Tibial nerve (tissue), 4 donors: ENCODE data around the gene NSUN2. TPM values are rescaled to one million over a fixed set of nuclear protein-coding genes. Genes with fewer than 3 reads are reported as not detected.
A peak's percentile ranks its signal among the peaks of the same experiment; 100 is the strongest.

ENCODE experiments used
- DNase-seq, 2 donors: peaks; one replicate each; pipeline ENCODE4 v3.0.0-alpha.2; 2019; ENCODE audit warnings: low spot score in 2 of 2
- H3K27ac ChIP-seq, 4 donors: fragments of 200-600 bp; sonication (generic) in 3 of 4; one replicate each; pipeline ENCODE4 v1.5.1; 2017 to 2019; ENCODE audit warnings: mild to moderate bottlenecking in 1 of 4
- H3K27me3 ChIP-seq, 2 donors: fragments of 200-600 bp; sonication (generic) in 1 of 2; one replicate each; pipeline versions ENCODE4 v1.5.1 to v1.6.0; 2017 to 2019
- H3K36me3 ChIP-seq, 3 donors: fragments of 200-600 bp; sonication (generic); one replicate each; pipeline ENCODE4 v1.5.1; 2018 to 2019
- H3K4me1 ChIP-seq, 4 donors: fragments of 200-600 bp; sonication (generic) in 3 of 4; one replicate each; pipeline ENCODE4 v1.5.1; 2017 to 2019
- H3K4me3 ChIP-seq, 4 donors: fragments of 200-600 bp; sonication (generic) in 3 of 4; one replicate each; pipeline ENCODE4 v1.5.1; 2017 to 2019; ENCODE audit warnings: mild to moderate bottlenecking in 1 of 4, moderate library complexity in 1 of 4
- H3K9me3 ChIP-seq, 4 donors: fragments of 200-600 bp; sonication (generic) in 3 of 4; one replicate each; pipeline ENCODE4 v1.5.1; 2017 to 2019
- CTCF ChIP-seq, 5 experiments: fragments of 200-600 bp in 3 of 5; fragments of 450-650 bp in 2 of 5; sonication (generic) in 3 of 5; IDR thresholded peaks; one replicate each; pipeline ENCODE4 v1.5.1; 2016 to 2019; ENCODE audit warnings: antibody characterized with exemption in 5 of 5, mild to moderate bottlenecking in 3 of 5, moderate library complexity in 2 of 5
- EP300 ChIP-seq, 2 donors: sonication (generic); formaldehyde crosslinking; IDR thresholded peaks; one replicate each; pipeline ENCODE4 v1.6.1; 2017; ENCODE audit warnings: antibody characterized with exemption in 2 of 2, mild to moderate bottlenecking in 1 of 2
- POLR2A ChIP-seq, 2 donors: fragments of 450-650 bp; IDR thresholded peaks; one replicate each; pipeline ENCODE4 v1.6.1; 2017; ENCODE audit warnings: antibody characterized with exemption in 2 of 2, mild to moderate bottlenecking in 2 of 2, moderate library complexity in 2 of 2
- WGBS, 2 donors: methylation state at CpG; one replicate each; pipeline ENCODE4 v1.1.5; 2018; 5-methylcytosine and 5-hydroxymethylcytosine counted together
- total RNA-seq, 4 donors: library from RNA; depleted of rRNA; stranded (reverse); fragments of >200 nt; gene quantifications; one replicate each; pipeline ENCODE4 v1.1.0, GENCODE V29; 2016

Gene NSUN2
- total RNA-seq, 4 donors from 2014 or later, result 43.5 to 73.5 (median 58.5) TPM

GRCh38 chr5:6637590-6637989 lies 4.7 kb upstream of the NSUN2 start:
- H3K27me3 ChIP-seq, result no peaks in the 10 kb centered on the region
- H3K4me3 ChIP-seq, result no peak overlapping the region
- H3K36me3 ChIP-seq, result no peaks in the 10 kb centered on the region
- no peak for TF ChIP-seq CTCF (IDR thresholded peaks at IDR 0.05)
- no peak for TF ChIP-seq EP300 (IDR thresholded peaks at IDR 0.05)
- TF ChIP-seq POLR2A (IDR thresholded peaks at IDR 0.05), result no peak
- H3K9me3 ChIP-seq, result no peaks in the 10 kb centered on the region
- H3K27ac ChIP-seq, result no peak overlapping the region
- DNase-seq, result no peak
- WGBS, 2 donors, result 78 to 89% methylated on average over 5 to 6 of the region's 6 CpGs
- H3K4me1 ChIP-seq, result peaks cover 0 to 18% (median 5%) of the 10 kb centered on the region in 4 donors

- WGBS, 2 donors, result 69 to 87% methylated on average over 10 of the region's 10 CpGs
- Histone ChIP-seq H3K27ac (no peak overlapping the region), H3K27me3 (no peaks in the 10 kb centered on the region), H3K4me3 (no peak overlapping the region), H3K9me3 (no peaks in the 10 kb centered on the region), H3K36me3 (no peaks in the 10 kb centered on the region), H3K4me1 (peaks cover 0 to 22% (median 7%) of the 10 kb centered on the region in 4 donors)
- TF ChIP-seq CTCF (IDR thresholded peaks at IDR 0.05) (no peak), EP300 (IDR thresholded peaks at IDR 0.05) (no peak), POLR2A (IDR thresholded peaks at IDR 0.05) (no peak)
- no peak for DNase-seq
These were observed 4.2 kb upstream of the NSUN2 start for GRCh38 chr5:6637022-6637421.

GRCh38 chr5:6636293-6636692 lies 3.4 kb upstream of the NSUN2 start:
- no peak overlapping the region for H3K27ac ChIP-seq
- WGBS, 2 donors, result 74 to 87% methylated on average over 5 of the region's 5 CpGs

GRCh38 chr5:6634788-6635430 lies 2.1 kb upstream of the NSUN2 start:
- TF ChIP-seq EP300 (IDR thresholded peaks at IDR 0.05) (no peak), CTCF (IDR thresholded peaks at IDR 0.05) (no peak), POLR2A (IDR thresholded peaks at IDR 0.05) (no peak)
- Histone ChIP-seq H3K4me3 (no peak overlapping the region), H3K27ac (no peak overlapping the region), H3K36me3 (peaks cover 0 to 16% (median 0%) of the 10 kb centered on the region in 3 donors), H3K4me1 (peaks cover 0 to 35% (median 16%) of the 10 kb centered on the region in 4 donors), H3K9me3 (no peaks in the 10 kb centered on the region), H3K27me3 (no peaks in the 10 kb centered on the region)
- 69 to 74% methylated on average over 5 of the region's 5 CpGs for WGBS, 2 donors
- no peak for DNase-seq

More at GRCh38 chr5:6636293-6636692, 3.4 kb upstream of the NSUN2 start:
- TF ChIP-seq POLR2A (IDR thresholded peaks at IDR 0.05), result no peak
- TF ChIP-seq EP300 (IDR thresholded peaks at IDR 0.05), result no peak
- no peak for DNase-seq
- Histone ChIP-seq H3K4me3 (no peak overlapping the region), H3K27me3 (no peaks in the 10 kb centered on the region), H3K4me1 (peaks cover 0 to 29% (median 15%) of the 10 kb centered on the region in 4 donors), H3K36me3 (peaks cover 0 to 2% (median 0%) of the 10 kb centered on the region in 3 donors), H3K9me3 (no peaks in the 10 kb centered on the region)

- Histone ChIP-seq H3K4me1 (peaks cover 0 to 35% (median 16%) of the 10 kb centered on the region in 4 donors), H3K4me3 (peak overlapping the region; percentile 70 to 99 (median 72)), H3K27ac (no peak overlapping the region), H3K9me3 (no peaks in the 10 kb centered on the region), H3K27me3 (no peaks in the 10 kb centered on the region), H3K36me3 (peaks cover 0 to 22% (median 0%) of the 10 kb centered on the region in 3 donors)
- TF ChIP-seq EP300 (IDR thresholded peaks at IDR 0.05) (no peak), CTCF (IDR thresholded peaks at IDR 0.05) (no peak), POLR2A (IDR thresholded peaks at IDR 0.05) (no peak)
- 13 to 16% methylated on average over 6 of the region's 6 CpGs for WGBS, 2 donors
- no peak for DNase-seq
These were observed 1.5 kb upstream of the NSUN2 start for GRCh38 chr5:6634306-6634705.
